ENCODE measurements around the gene TNPO3.

TNPO3 gene

GRCh38 chr7:129083525-129083924 lies 28.6 kb upstream of the TNPO3 start:
- TF ChIP-seq CTCF (IDR thresholded peaks at IDR 0.05; ENCODE audit: low read depth, low read length), result no peak
- no peak for DNase-seq (ENCODE audit: extremely low read depth, low read depth)

GRCh38 chr7:129078455-129078854 lies 23.5 kb upstream of the TNPO3 start:
- no peak for DNase-seq (ENCODE audit: extremely low read depth, low read depth)
- TF ChIP-seq CTCF (IDR thresholded peaks at IDR 0.05; ENCODE audit: low read depth, low read length), result no peak

- no peak for DNase-seq (ENCODE audit: extremely low read depth, low read depth)
- no peak for TF ChIP-seq CTCF (IDR thresholded peaks at IDR 0.05; ENCODE audit: low read depth, low read length)
These were observed 22.0 kb upstream of the TNPO3 start for GRCh38 chr7:129076886-129077285.

- TF ChIP-seq CTCF (IDR thresholded peaks at IDR 0.05; ENCODE audit: low read depth, low read length), result no peak
- no peak for DNase-seq (ENCODE audit: extremely low read depth, low read depth)
These were observed 20.1 kb upstream of the TNPO3 start for GRCh38 chr7:129074994-129075393.

- DNase-seq (ENCODE audit: extremely low read depth, low read depth), result no peak
- TF ChIP-seq CTCF (IDR thresholded peaks at IDR 0.05; ENCODE audit: low read depth, low read length), result no peak
These were observed 19.5 kb upstream of the TNPO3 start for GRCh38 chr7:129074361-129074871.

GRCh38 chr7:129073738-129074137 lies 18.8 kb upstream of the TNPO3 start:
- no peak for DNase-seq (ENCODE audit: extremely low read depth, low read depth)
- no peak for TF ChIP-seq CTCF (IDR thresholded peaks at IDR 0.05; ENCODE audit: low read depth, low read length)

- no peak for TF ChIP-seq CTCF (IDR thresholded peaks at IDR 0.05; ENCODE audit: low read depth, low read length)
- DNase-seq (ENCODE audit: extremely low read depth, low read depth), result no peak
These were observed 18.3 kb upstream of the TNPO3 start for GRCh38 chr7:129073204-129073603.

Data from AG09319 (cell line).